Colon (tissue), 2 donors: ENCODE data around the gene KMO.
A peak's percentile ranks its signal among the peaks of the same experiment; 100 is the strongest.

Experiments used
- FAIRE-seq: peaks from 2 replicates; lab custom pipeline; 2012; peaks lifted over from hg19 to GRCh38; lab: Jason Lieb, UNC
- donor health status: control.
- donor health status: control.

The KMO gene

GRCh38 chr1:241542199-241542907 is 10.2 kb downstream of the KMO start:
- FAIRE-seq: no peak

GRCh38 chr1:241548008-241548407 is 15.8 kb downstream of the KMO start:
- FAIRE-seq: no peak

GRCh38 chr1:241550318-241550717 is 18.1 kb downstream of the KMO start:
- no peak for FAIRE-seq

GRCh38 chr1:241551759-241552638 is 19.8 kb downstream of the KMO start:
- FAIRE-seq: no peak

GRCh38 chr1:241553886-241554592 is 21.9 kb downstream of the KMO start:
- no peak for FAIRE-seq

- no peak for FAIRE-seq
Observed at GRCh38 chr1:241555526-241555925, 23.3 kb downstream of the KMO start.

GRCh38 chr1:241557031-241557430 is 24.9 kb downstream of the KMO start:
- no peak for FAIRE-seq

GRCh38 chr1:241557551-241558193 is 25.5 kb downstream of the KMO start:
- no peak for FAIRE-seq

- no peak for FAIRE-seq
Observed at GRCh38 chr1:241560146-241560848, 28.1 kb downstream of the KMO start.

- FAIRE-seq: no peak
Observed at GRCh38 chr1:241560849-241561187, 28.6 kb downstream of the KMO start.

GRCh38 chr1:241569848-241570247 is 37.7 kb downstream of the KMO start:
- FAIRE-seq: peak; percentile 82

- no peak for FAIRE-seq
Observed at GRCh38 chr1:241574154-241574553, 42.0 kb downstream of the KMO start.

GRCh38 chr1:241579434-241579833 is 47.3 kb downstream of the KMO start:
- no peak for FAIRE-seq

GRCh38 chr1:241582921-241583321 is 50.7 kb downstream of the KMO start:
- no peak for FAIRE-seq

- FAIRE-seq: no peak
Observed at GRCh38 chr1:241586905-241587512, 54.8 kb downstream of the KMO start.

- no peak for FAIRE-seq
Observed at GRCh38 chr1:241589521-241589920, 57.3 kb downstream of the KMO start.

- no peak for FAIRE-seq
Observed at GRCh38 chr1:241590719-241591118, 58.5 kb downstream of the KMO start.

- no peak for FAIRE-seq
Observed at GRCh38 chr1:241591317-241591716, 59.1 kb downstream of the KMO start.

- no peak for FAIRE-seq
Observed at GRCh38 chr1:241591736-241592135, 59.6 kb downstream of the KMO start.

- no peak for FAIRE-seq
Observed at GRCh38 chr1:241592273-241592958, 60.2 kb downstream of the KMO start.

- no peak for FAIRE-seq
Observed at GRCh38 chr1:241593186-241593585, 61.0 kb downstream of the KMO start.
